ENCODE results near the gene ETV1.
A peak's percentile ranks its signal among the peaks of the same experiment; 100 is the strongest.

Gene ETV1

DNA sequence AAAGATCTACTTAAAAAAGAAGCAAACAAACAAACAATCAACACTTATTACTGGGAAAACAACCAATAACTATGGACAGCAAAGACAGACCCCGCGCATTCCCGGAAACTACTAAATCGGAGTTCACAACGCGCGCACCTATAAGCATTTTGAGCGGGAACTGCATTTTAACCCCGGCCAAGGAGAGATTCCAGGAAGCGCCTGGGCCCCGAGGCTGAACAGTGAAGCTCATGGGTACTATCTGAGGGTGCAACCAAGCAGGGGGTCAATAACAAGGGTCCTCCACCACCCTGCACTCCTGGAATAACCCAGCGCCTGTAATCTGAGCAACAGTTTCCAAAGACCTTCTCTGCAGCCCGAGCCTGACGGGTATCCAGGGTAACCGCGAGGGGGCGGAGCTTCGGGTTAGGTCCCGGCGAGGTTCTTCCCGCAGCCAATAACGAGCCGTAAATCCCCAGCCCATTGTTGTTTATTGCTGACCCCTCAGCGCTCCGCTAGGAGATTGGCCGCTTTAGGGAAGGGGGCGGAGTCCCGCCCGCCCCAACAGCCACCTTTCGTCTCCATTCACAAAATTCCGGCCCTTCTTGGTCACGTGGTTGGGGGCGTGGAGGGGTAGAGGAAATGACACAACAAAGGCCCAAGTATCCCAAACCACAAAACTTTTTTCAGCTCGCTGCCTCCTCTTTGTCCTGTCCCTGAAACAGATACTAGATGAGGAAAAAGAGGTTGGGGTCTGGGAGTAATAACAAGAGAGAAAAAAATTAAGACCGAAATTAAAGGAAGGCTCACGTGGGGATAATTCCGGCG lies 1.7 kb upstream of the ETV1 start:
- Histone ChIP-seq H3K4me3 (ENCODE audit: low read depth, low read length) (peak overlapping the region; percentile 88), H3K27ac (peak overlapping the region; percentile 86), H3K36me3 (replicated peaks) (no peaks in the 10 kb centered on the region), H3K27me3 (replicated peaks) (no peaks in the 10 kb centered on the region)
- in situ Hi-C loops (cut with HindIII; ENCODE audit: low pct_ligation_motif_present, low sequenced_read_pairs): no loop called here
- TF ChIP-seq, protein P1, sequence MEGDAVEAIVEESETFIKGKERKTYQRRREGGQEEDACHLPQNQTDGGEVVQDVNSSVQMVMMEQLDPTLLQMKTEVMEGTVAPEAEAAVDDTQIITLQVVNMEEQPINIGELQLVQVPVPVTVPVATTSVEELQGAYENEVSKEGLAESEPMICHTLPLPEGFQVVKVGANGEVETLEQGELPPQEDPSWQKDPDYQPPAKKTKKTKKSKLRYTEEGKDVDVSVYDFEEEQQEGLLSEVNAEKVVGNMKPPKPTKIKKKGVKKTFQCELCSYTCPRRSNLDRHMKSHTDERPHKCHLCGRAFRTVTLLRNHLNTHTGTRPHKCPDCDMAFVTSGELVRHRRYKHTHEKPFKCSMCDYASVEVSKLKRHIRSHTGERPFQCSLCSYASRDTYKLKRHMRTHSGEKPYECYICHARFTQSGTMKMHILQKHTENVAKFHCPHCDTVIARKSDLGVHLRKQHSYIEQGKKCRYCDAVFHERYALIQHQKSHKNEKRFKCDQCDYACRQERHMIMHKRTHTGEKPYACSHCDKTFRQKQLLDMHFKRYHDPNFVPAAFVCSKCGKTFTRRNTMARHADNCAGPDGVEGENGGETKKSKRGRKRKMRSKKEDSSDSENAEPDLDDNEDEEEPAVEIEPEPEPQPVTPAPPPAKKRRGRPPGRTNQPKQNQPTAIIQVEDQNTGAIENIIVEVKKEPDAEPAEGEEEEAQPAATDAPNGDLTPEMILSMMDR (IDR thresholded peaks at IDR 0.05; ENCODE audit: low read depth, low read length, missing control alignments): no peak
- DNase-seq: peak; percentile 98

DNA sequence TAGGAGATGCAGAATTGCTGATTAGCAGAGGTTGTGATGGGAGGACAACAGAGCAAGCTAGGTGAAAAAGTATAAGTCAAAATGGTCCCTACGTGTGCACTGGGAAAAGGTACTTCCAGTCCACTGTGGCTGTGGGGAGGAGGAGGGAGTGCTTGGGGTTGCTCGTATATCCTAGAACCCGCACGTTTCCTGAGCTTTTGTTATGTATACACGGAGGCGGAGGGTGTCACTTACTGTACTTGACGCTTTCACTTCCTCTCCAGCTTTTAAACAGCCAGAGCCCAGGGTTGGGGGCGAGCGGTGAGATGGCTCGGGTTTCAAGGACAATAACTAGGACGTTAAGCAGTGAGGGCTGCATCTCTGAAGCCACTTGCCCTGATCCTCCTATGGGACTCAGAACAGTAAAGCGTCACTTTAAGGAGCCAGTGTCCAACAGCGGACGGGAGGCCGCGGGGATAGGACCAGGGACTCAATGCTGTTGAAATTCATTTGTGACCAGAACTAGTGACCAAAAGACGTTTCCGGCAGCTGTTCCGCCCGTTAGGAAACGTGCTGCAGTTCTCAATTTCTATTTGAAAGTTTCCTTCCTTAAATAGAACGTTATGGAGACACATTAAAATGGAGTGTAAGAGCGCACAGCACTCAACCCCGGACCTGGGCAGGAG lies 985 bp upstream of the ETV1 start:
- in situ Hi-C loops (cut with HindIII; ENCODE audit: low pct_ligation_motif_present, low sequenced_read_pairs): no loop called here
- Histone ChIP-seq H3K36me3 (replicated peaks) (no peaks in the 10 kb centered on the region), H3K27ac (peak overlapping the region; percentile 59), H3K27me3 (replicated peaks) (no peaks in the 10 kb centered on the region), H3K4me3 (ENCODE audit: low read depth, low read length) (peak overlapping the region; percentile 88)
- TF ChIP-seq, protein P1 (IDR thresholded peaks at IDR 0.05; ENCODE audit: low read depth, low read length, missing control alignments): no peak
- peak; percentile 53 for DNase-seq

DNA sequence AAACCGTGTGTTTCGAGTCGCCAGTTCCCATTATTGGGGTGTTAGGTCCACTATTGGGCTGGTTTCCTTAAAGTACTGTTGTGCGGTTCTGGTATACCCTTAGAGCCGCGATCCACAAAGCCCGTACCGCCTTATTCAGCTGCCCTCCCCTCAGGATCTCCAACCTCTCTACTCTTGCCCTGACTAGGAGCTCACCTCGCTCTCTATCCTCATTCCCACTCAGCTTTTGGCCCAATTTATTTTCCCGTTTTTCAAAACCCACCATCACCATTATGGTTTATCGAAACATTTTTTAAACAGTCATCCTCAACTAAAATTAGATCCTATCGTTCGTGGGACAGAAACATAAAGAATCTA lies 461 bp upstream of the ETV1 start:
- Histone ChIP-seq H3K27me3 (replicated peaks) (no peaks in the 10 kb centered on the region), H3K4me3 (ENCODE audit: low read depth, low read length) (peak overlapping the region; percentile 88), H3K27ac (peak overlapping the region; percentile 59), H3K36me3 (replicated peaks) (no peaks in the 10 kb centered on the region)
- TF ChIP-seq, protein P1 (IDR thresholded peaks at IDR 0.05; ENCODE audit: low read depth, low read length, missing control alignments): no peak
- DNase-seq: peak; percentile 3
- in situ Hi-C loops (cut with HindIII; ENCODE audit: low pct_ligation_motif_present, low sequenced_read_pairs): no loop called here

DNA sequence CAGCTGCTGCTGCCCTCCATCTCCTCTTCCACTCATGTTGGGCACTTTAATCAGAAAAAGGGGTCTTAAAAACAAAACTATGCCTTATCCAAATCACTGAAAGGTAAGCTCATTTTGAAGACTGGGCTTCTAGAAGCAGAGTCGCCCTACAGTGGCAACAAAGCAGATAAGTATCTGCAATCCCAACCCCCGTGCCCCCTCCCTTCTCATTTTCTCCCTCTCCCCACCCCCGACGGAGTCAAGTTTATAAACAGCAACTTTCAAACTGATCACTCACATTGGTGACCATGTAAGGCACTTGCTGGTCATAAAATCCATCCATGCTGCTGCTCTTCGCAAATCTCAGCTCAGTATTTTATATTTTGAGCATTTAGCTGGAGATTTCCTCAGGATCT lies 738 bp downstream of the ETV1 start:
- H3K27ac ChIP-seq: peak overlapping the region; percentile 59
- in situ Hi-C loops (cut with HindIII; ENCODE audit: low pct_ligation_motif_present, low sequenced_read_pairs): no loop called here
- DNase-seq: peak; percentile 25

DNA sequence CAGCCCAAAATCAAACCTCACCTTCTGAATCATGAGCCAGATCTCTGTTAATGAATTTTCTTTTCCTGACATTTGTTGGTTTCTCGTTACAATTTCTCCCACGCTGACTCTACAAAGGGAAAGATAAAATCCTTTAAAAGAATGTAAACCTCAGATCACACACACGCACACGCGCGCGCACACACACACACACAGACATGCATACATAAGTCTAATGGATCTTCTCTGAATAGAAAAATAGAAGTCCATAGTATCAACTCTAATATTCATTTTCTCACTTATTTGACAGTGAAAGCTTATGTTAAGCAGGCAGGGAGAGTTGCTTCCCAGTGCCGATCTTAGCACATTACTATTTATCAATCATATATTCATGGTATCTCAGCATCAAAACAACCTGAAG lies 1.4 kb downstream of the ETV1 start:
- H3K27me3 ChIP-seq (replicated peaks): no peaks in the 10 kb centered on the region
- in situ Hi-C loops (cut with HindIII; ENCODE audit: low pct_ligation_motif_present, low sequenced_read_pairs): no loop called here
- TF ChIP-seq, protein P1 (IDR thresholded peaks at IDR 0.05; ENCODE audit: low read depth, low read length, missing control alignments): no peak
- no peaks in the 10 kb centered on the region for H3K36me3 ChIP-seq (replicated peaks)
- H3K4me3 ChIP-seq (ENCODE audit: low read depth, low read length): peak overlapping the region; percentile 88
- peak; percentile 57 for DNase-seq
- peak overlapping the region; percentile 42 for H3K27ac ChIP-seq

More for the DNA sequence above, 738 bp downstream of the ETV1 start:
- H3K27me3 ChIP-seq (replicated peaks): no peaks in the 10 kb centered on the region
- H3K4me3 ChIP-seq (ENCODE audit: low read depth, low read length): peak overlapping the region; percentile 88
- no peaks in the 10 kb centered on the region for H3K36me3 ChIP-seq (replicated peaks)
- TF ChIP-seq, protein P1 (IDR thresholded peaks at IDR 0.05; ENCODE audit: low read depth, low read length, missing control alignments): no peak

Data from brain microvascular endothelial cell (primary cell).